KMS-11 (cell line): Measurements from ENCODE around the gene MCM3AP.

Experiments used
- H2AFZ ChIP-seq: fragments of 200-600 bp; sonication (generic); 2 replicates; pipeline ENCODE4 v1.6.1; 2016; ENCODE audit warnings: antibody characterized with exemption, mixed run types, low read depth
- H3K27ac ChIP-seq: fragments of 200-600 bp; sonication (generic); 2 replicates; pipeline ENCODE4 v1.6.1; 2016; ENCODE audit warnings: mild to moderate bottlenecking, mixed run types
- H3K27me3 ChIP-seq: fragments of 200-600 bp; sonication (generic); 2 replicates; pipeline ENCODE4 v1.6.1; 2017; ENCODE audit warnings: mild to moderate bottlenecking, low read depth, mixed run types, moderate library complexity; ENCODE audit not compliant: insufficient read depth
- H3K36me3 ChIP-seq: fragments of 200-600 bp; sonication (generic); 2 replicates; pipeline ENCODE4 v1.6.1; 2017; ENCODE audit warnings: mild to moderate bottlenecking, mixed run types; ENCODE audit not compliant: insufficient read depth
- H3K4me1 ChIP-seq: fragments of 200-600 bp; sonication (generic); 2 replicates; pipeline ENCODE4 v1.6.1; 2016; ENCODE audit warnings: mild to moderate bottlenecking, low read depth, mixed run types; ENCODE audit not compliant: poor library complexity, severe bottlenecking
- H3K4me2 ChIP-seq: fragments of 200-600 bp; sonication (generic); 2 replicates; pipeline ENCODE4 v1.7.0; 2016; ENCODE audit warnings: mild to moderate bottlenecking, mixed run types
- H3K4me3 ChIP-seq: fragments of 200-600 bp; sonication (generic); IDR thresholded peaks from 2 replicates; pipeline ENCODE4 v1.6.1; 2017; ENCODE audit warnings: low read depth, low read length, mixed read lengths; ENCODE audit not compliant: insufficient read depth
- H3K79me2 ChIP-seq: fragments of 200-600 bp; sonication (generic); 2 replicates; pipeline ENCODE4 v1.6.1; 2016; ENCODE audit warnings: low read depth, mixed run types; ENCODE audit not compliant: insufficient read depth
- H3K9ac ChIP-seq: fragments of 200-600 bp; sonication (generic); 2 replicates; pipeline ENCODE4 v1.6.1; 2016; ENCODE audit warnings: mild to moderate bottlenecking, mixed run types
- H4K20me1 ChIP-seq: fragments of 200-600 bp; sonication (generic); 2 replicates; pipeline ENCODE4 v1.6.1; 2016; ENCODE audit warnings: mild to moderate bottlenecking, mixed run types; ENCODE audit not compliant: insufficient read depth
- TF ChIP-seq, protein P1 (sequence below): fragments of 200-600 bp; sonication (generic); conservative IDR thresholded peaks from 2 replicates; pipeline ENCODE4 v1.6.1; 2017; ENCODE audit warnings: low read depth, mild to moderate bottlenecking, antibody characterized with exemption, low read length, moderate library complexity, mixed read lengths

MCM3AP gene

GRCh38 chr21:46255758-46256337, 29.6 kb downstream of the MCM3AP start:
- H3K36me3 ChIP-seq = peaks cover 16% of the 10 kb centered on the region; the same call in 1 of the 2 replicates
- H3K4me3 ChIP-seq = no peak overlapping the region
- TF ChIP-seq, protein P1, sequence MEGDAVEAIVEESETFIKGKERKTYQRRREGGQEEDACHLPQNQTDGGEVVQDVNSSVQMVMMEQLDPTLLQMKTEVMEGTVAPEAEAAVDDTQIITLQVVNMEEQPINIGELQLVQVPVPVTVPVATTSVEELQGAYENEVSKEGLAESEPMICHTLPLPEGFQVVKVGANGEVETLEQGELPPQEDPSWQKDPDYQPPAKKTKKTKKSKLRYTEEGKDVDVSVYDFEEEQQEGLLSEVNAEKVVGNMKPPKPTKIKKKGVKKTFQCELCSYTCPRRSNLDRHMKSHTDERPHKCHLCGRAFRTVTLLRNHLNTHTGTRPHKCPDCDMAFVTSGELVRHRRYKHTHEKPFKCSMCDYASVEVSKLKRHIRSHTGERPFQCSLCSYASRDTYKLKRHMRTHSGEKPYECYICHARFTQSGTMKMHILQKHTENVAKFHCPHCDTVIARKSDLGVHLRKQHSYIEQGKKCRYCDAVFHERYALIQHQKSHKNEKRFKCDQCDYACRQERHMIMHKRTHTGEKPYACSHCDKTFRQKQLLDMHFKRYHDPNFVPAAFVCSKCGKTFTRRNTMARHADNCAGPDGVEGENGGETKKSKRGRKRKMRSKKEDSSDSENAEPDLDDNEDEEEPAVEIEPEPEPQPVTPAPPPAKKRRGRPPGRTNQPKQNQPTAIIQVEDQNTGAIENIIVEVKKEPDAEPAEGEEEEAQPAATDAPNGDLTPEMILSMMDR = no peak
- H3K9ac ChIP-seq = no peak overlapping the region
- no peak overlapping the region for H2AFZ ChIP-seq
- no peaks in the 10 kb centered on the region for H3K4me1 ChIP-seq
- H3K4me2 ChIP-seq = no peak overlapping the region
- no peak overlapping the region for H3K27ac ChIP-seq
- H3K79me2 ChIP-seq = no peaks in the 10 kb centered on the region
- no peaks in the 10 kb centered on the region for H3K27me3 ChIP-seq
- H4K20me1 ChIP-seq = no peaks in the 10 kb centered on the region

DNA sequence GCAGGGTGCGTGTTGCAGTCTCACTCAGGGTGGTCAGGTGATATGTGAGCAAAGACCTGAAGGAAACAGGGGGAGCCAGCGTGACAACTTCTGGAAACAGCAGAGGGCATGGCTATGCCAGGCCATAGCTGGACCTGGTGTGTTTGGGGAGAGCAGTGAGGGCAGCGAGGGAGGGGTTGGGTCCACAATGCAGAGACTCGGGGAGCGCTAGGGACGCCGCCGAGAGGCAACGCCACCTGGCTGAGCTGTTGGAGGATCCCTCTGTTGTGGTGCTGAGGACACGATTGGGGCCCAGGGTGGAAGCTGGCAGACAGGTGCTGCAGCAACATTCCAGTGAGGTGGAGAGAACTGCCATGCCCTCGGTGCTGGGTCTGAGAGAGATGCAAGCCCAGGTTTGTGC, 30.2 kb downstream of the MCM3AP start:
- H3K36me3 ChIP-seq = peaks cover 12% of the 10 kb centered on the region; the same call in 1 of the 2 replicates
- H3K9ac ChIP-seq = no peak overlapping the region
- H2AFZ ChIP-seq = no peak overlapping the region
- no peaks in the 10 kb centered on the region for H3K27me3 ChIP-seq
- H3K4me2 ChIP-seq = no peak overlapping the region
- H4K20me1 ChIP-seq = no peaks in the 10 kb centered on the region
- H3K4me3 ChIP-seq = no peak overlapping the region
- no peak overlapping the region for H3K27ac ChIP-seq
- H3K4me1 ChIP-seq = peaks cover 4% of the 10 kb centered on the region
- H3K79me2 ChIP-seq = no peaks in the 10 kb centered on the region
- TF ChIP-seq, protein P1 = no peak

GRCh38 chr21:46254208-46254975, 31.0 kb downstream of the MCM3AP start:
- H3K9ac ChIP-seq = no peak overlapping the region
- no peak overlapping the region for H3K4me3 ChIP-seq
- no peaks in the 10 kb centered on the region for H4K20me1 ChIP-seq
- H3K4me2 ChIP-seq = no peak overlapping the region
- no peaks in the 10 kb centered on the region for H3K79me2 ChIP-seq
- H3K27ac ChIP-seq = no peak overlapping the region
- no peaks in the 10 kb centered on the region for H3K27me3 ChIP-seq
- no peak overlapping the region for H2AFZ ChIP-seq
- TF ChIP-seq, protein P1 = no peak
- peaks cover 10% of the 10 kb centered on the region; the same call in 1 of the 2 replicates for H3K36me3 ChIP-seq
- peaks cover 4% of the 10 kb centered on the region for H3K4me1 ChIP-seq

GRCh38 chr21:46253610-46254124, 31.7 kb downstream of the MCM3AP start:
- Histone ChIP-seq H3K4me2 (no peak overlapping the region), H3K27ac (no peak overlapping the region)

More at GRCh38 chr21:46253610-46254124, 31.7 kb downstream of the MCM3AP start:
- Histone ChIP-seq H3K27me3 (no peaks in the 10 kb centered on the region), H3K36me3 (peaks cover 10% of the 10 kb centered on the region; the same call in 1 of the 2 replicates), H4K20me1 (no peaks in the 10 kb centered on the region), H3K4me3 (no peak overlapping the region), H3K4me1 (peaks cover 4% of the 10 kb centered on the region), H3K9ac (no peak overlapping the region), H3K79me2 (no peaks in the 10 kb centered on the region), H2AFZ (no peak overlapping the region)
- TF ChIP-seq, protein P1 = no peak
